HG03095 (cell line): Measurements from ENCODE around the gene ZFP1.
"Not testable (repeated sequence)": the region's sequence is repeated elsewhere in the genome, so short reads cannot be mapped to it uniquely, and the experiment has no call there.

Source experiments
- ATAC-seq: cut with Tn5 transposase; IDR thresholded peaks from one replicate; pipeline ENCODE4 v1.9.1; 2021; ENCODE audit warnings: moderate library complexity; ENCODE audit not compliant: unreplicated experiment

The ZFP1 gene

GRCh38 chr16:75112734-75113491, 35.4 kb upstream of the ZFP1 start:
- no peak for ATAC-seq

DNA sequence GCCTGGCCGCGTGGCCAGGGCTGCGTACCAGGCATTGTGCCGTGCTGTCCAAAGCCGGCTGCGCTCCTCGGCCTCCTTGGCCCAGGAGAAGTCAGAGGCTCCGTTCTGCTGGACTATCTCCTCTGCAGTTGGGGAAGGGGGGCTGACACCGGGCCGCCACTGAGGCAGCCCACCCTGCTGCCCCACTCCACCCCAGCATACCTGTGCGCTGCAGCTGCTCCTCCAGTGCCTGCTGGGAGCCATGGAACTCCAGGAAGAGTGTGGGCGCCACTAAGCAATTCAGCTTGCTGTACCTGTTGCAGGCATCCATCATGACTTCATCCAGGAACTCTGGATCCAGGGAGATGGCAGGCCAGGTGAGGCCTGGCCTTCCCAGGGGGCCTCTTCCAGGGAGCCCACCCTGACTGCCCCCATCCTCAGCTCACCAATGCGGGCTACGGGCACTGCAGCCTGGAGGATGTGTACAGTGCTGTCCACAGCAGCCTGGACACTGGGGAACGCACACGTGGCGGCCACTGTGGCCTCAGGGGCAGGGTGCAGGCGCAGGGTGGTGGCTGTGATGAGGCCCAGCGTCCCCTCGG, 34.7 kb upstream of the ZFP1 start:
- ATAC-seq = no peak

GRCh38 chr16:75114179-75114945, 34.0 kb upstream of the ZFP1 start:
- no peak for ATAC-seq

GRCh38 chr16:75114946-75115825, 33.1 kb upstream of the ZFP1 start:
- no peak for ATAC-seq

GRCh38 chr16:75116081-75116910, 32.0 kb upstream of the ZFP1 start, which contains the start of gene LDHD:
LDHD (minus strand) TSS chr16:75116780; CDS start chr16:75116720, 60 bp downstream.
- no peak for ATAC-seq

DNA sequence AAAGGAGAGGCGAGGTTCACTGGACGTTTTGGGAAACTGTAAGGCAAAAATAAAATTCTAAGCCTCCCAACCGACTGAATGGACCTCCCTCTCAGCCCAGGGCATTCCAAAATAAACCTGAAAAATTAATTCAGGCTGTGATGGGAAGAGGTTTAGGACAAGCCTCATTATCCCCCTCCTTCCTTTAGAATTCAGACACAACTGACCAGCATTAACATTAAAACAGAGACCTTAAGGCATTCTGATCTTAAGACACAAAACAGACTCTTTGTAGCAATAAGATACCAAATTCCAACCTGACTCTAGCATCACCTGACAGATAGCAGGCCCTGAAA, 31.4 kb upstream of the ZFP1 start:
- no peak for ATAC-seq

- no peak for ATAC-seq
Observed at GRCh38 chr16:75118943-75119539, 29.3 kb upstream of the ZFP1 start.

DNA sequence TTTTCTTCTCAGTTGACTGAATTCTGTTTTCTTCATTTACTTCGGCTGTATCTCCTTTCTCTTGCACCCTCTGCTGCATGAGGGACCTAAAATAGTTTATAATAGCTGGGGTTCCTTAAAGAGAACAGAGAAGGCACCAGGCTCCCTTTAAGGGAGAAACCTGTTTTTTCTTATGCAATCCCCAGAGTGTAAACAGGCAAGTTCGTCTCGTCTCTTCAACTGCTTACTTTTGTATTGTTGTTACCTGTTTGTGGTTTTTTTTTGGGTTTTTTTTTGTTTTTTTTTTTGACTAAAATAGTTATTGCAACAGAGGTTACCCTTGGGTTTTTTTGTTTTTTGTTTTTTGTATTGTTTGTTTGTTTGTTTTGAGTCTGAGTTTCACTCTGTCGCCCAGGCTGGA, 28.1 kb upstream of the ZFP1 start:
- no peak for ATAC-seq

GRCh38 chr16:75121949-75122568, 26.3 kb upstream of the ZFP1 start:
- no peak for ATAC-seq

DNA sequence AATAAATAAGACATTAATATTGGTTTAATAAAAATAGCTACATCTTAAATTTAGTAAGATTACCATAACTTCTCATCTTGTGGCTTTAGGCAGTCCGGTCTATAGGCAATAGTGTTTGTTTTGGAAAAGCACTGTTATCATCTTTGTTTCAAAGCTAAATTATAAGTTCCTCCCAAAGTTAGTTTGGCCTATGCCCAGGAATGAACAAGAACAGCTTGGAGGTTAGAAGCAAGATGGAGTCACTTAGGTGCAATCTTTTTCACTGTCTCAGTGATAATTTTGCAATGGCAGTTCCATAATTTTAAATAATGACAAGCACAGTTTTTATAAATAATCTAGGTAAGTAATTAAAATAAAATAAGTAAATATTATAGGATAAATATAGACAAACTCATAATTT, 25.7 kb upstream of the ZFP1 start:
- no peak for ATAC-seq

DNA sequence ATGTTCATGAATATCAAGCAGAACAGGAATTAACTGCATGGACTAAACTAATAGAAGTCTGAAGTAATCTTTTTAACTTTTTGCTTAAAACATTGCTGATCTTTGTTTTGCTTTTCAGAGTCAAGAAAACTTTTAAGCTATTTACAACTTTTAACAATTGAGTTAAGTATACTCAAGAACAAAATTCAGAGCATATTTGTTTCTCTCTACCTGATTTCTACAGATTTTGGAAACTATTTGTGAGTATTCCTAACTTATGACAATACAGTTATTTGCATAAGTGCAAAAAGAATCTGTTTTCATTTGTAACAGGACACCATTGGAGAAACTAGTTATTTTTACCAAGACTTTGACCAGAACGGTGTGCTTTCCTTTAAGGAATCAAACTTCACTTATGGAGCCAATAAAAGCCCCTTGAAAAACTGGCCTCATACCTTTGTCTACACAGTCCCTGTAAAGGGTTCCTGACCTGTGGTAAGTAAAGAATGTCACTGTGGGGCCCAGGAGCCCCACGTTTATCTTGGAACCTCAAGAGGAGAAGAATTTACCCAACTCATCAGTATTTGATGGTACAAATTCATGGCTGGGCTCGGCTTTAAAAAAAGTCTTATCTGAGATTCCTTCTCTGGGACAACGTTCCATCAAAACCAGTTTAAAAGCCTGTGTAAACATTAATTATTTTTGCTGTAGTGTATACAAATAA, 20.5 kb upstream of the ZFP1 start:
- ATAC-seq = no peak

DNA sequence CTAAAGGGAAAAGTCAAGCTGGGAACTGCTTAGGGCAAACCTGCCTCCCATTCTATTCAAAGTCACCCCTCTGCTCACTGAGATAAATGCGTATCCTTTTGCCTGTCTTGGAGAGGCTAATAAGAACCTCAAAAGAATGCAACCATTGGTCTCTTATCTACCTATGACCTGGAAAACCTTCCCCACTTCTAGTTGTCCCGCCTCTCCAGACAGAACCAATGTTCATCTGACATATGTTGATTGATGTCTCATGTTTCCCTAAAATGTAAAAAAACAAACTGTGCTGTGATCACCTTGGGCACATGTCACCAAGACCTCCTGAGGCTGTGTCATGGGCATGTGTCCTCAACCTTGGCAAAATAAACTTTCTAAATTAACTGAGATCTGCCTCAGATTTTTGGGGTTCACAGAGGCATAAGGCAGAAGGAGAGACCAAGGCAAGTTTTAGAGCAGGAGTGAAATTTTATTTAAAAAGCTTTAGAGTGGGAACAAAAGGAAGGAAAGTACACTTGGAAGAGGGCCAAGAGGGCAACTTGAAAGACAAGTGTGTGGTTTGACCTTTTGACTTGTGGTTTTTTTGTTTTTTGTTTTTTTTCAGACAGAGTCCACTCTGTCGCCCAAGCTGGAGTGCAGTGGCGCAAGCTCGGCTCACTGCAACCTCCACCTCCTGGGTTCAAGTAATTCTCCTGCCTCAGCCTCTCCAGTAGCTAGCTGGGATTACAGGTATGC, 18.7 kb upstream of the ZFP1 start:
- ATAC-seq = not testable (repeated sequence)

DNA sequence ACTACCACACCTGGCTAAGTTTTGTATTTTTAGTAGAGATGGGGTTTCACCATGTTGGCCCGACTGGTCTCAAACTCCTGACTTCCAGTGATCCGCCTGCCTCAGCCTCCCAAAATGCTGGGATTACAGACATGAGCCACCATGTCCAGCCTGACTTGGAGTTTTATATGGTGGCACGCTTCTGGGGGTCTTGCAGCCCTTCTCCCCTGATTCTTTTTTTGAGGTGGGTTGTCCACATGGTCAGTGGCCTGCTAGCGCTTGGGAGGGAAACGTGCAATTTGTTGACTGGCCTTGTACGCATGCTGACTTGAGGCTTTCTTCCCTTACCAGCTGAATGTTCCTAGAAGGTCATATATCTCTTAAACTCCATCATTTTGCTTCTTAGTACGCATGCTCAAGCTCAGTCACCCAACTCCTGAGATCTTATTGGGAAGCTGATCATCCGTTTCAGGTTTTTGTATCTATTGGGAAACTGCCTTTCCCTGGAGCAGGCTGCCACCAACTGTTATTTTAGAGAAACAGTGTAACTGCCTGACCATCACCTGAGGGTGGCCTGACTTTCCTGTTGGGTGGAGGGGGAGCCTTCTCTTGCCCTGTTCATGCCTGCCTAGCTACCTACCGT, 18.1 kb upstream of the ZFP1 start:
- no peak for ATAC-seq

DNA sequence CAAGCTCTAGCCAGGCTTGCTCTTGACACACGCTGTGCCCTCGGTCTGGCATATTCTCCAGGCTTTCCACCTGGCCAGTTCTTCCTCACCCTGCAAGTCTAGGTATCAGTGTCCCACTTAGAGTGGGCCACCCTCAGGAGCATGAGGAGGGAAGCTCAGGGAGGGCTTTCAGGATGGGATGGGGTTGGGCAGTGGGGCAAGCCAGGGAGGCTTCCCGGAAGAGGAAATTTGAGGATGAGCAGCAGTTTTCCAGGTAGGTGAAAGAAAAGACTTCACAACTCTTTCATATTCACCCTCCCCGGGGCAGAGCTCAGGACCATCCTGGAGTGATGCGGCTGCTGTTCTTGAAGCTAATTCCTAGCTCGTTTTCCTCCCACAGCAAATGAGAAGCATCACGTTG, 17.2 kb upstream of the ZFP1 start:
- ATAC-seq = no peak

- ATAC-seq = no peak
Observed at GRCh38 chr16:75138233-75138632, 10.1 kb upstream of the ZFP1 start.

DNA sequence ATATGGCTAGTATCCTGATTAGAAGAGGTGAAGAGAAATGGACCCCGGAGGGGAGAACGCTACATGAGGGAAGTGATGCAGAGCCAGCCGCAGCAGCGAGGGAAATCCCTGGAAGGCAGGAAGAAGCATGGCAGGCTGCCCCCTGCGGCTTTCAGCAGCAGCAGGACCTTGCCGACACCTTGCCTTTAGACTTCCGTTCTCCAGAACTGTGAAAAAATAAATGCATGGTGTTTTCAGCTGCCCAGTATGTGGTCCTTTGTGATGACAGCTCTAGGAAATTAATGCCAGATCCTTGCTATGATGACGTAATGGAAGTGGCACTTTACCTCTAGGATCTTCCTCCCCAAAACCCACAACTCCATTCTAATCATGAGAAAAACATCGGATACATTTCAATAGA, 9.7 kb upstream of the ZFP1 start:
- ATAC-seq = no peak

GRCh38 chr16:75139498-75139897, 8.8 kb upstream of the ZFP1 start:
- no peak for ATAC-seq

- ATAC-seq = no peak
Observed at GRCh38 chr16:75143941-75144340, 4.4 kb upstream of the ZFP1 start.
